Measurements from ENCODE around the gene LRRK2. TPM values are rescaled to one million over a fixed set of nuclear protein-coding genes. Genes with fewer than 3 reads are reported as not detected.

Gene LRRK2
- total and polyA plus RNA-seq, 2 experiments from 2014 or later = 0.24 TPM; not detected in 1

- H3K27me3 ChIP-seq (ENCODE audit: insufficient read depth) = no peaks in the 10 kb centered on the region
- Mint-ChIP-seq H3K4me3 (no peak overlapping the region), H3K36me3 (ENCODE audit: low read depth) (no peaks in the 10 kb centered on the region), H3K27ac (no peak overlapping the region), H3K9me3 (no peaks in the 10 kb centered on the region), H3K4me1 (no peaks in the 10 kb centered on the region), H3K27me3 (ENCODE audit: insufficient read depth, low read depth, poor library complexity) (no peaks in the 10 kb centered on the region)
- no peak overlapping the region for H2AFZ ChIP-seq
- H3F3A ChIP-seq (replicated peaks; ENCODE audit: low read depth) = no peaks in the 10 kb centered on the region
- H4K20me1 ChIP-seq (replicated peaks; ENCODE audit: insufficient read depth) = no peaks in the 10 kb centered on the region
- TF ChIP-seq ZNF331 (CRISPR knock-in tag; IDR thresholded peaks at IDR 0.05; ENCODE audit: low read depth) (no peak), CTCF (conservative IDR thresholded peaks at IDR 0.05; ENCODE audit: low read depth in 2 of 2) (no peak), POLR2AphosphoS5 (IDR thresholded peaks at IDR 0.05; ENCODE audit: low read depth) (no peak), NANOG (IDR thresholded peaks at IDR 0.05; ENCODE audit: borderline replicate concordance) (no peak), EZH2phosphoT487 (IDR thresholded peaks at IDR 0.05; ENCODE audit: unreplicated experiment) (no peak), ZNF114 (CRISPR knock-in tag; IDR thresholded peaks at IDR 0.05) (no peak), EZH2 (IDR thresholded peaks at IDR 0.05; ENCODE audit: low read depth, unreplicated experiment) (no peak), STAT1 (IDR thresholded peaks at IDR 0.05; ENCODE audit: unreplicated experiment) (no peak), CREB1 (CRISPR knock-in tag; IDR thresholded peaks at IDR 0.05; ENCODE audit: low read depth) (no peak), JUNB (IDR thresholded peaks at IDR 0.05; ENCODE audit: unreplicated experiment) (no peak)
- TF ChIP-seq, protein P1, sequence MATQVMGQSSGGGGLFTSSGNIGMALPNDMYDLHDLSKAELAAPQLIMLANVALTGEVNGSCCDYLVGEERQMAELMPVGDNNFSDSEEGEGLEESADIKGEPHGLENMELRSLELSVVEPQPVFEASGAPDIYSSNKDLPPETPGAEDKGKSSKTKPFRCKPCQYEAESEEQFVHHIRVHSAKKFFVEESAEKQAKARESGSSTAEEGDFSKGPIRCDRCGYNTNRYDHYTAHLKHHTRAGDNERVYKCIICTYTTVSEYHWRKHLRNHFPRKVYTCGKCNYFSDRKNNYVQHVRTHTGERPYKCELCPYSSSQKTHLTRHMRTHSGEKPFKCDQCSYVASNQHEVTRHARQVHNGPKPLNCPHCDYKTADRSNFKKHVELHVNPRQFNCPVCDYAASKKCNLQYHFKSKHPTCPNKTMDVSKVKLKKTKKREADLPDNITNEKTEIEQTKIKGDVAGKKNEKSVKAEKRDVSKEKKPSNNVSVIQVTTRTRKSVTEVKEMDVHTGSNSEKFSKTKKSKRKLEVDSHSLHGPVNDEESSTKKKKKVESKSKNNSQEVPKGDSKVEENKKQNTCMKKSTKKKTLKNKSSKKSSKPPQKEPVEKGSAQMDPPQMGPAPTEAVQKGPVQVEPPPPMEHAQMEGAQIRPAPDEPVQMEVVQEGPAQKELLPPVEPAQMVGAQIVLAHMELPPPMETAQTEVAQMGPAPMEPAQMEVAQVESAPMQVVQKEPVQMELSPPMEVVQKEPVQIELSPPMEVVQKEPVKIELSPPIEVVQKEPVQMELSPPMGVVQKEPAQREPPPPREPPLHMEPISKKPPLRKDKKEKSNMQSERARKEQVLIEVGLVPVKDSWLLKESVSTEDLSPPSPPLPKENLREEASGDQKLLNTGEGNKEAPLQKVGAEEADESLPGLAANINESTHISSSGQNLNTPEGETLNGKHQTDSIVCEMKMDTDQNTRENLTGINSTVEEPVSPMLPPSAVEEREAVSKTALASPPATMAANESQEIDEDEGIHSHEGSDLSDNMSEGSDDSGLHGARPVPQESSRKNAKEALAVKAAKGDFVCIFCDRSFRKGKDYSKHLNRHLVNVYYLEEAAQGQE (IDR thresholded peaks at IDR 0.05; ENCODE audit: unreplicated experiment) = no peak
- TF ChIP-seq, protein P2, sequence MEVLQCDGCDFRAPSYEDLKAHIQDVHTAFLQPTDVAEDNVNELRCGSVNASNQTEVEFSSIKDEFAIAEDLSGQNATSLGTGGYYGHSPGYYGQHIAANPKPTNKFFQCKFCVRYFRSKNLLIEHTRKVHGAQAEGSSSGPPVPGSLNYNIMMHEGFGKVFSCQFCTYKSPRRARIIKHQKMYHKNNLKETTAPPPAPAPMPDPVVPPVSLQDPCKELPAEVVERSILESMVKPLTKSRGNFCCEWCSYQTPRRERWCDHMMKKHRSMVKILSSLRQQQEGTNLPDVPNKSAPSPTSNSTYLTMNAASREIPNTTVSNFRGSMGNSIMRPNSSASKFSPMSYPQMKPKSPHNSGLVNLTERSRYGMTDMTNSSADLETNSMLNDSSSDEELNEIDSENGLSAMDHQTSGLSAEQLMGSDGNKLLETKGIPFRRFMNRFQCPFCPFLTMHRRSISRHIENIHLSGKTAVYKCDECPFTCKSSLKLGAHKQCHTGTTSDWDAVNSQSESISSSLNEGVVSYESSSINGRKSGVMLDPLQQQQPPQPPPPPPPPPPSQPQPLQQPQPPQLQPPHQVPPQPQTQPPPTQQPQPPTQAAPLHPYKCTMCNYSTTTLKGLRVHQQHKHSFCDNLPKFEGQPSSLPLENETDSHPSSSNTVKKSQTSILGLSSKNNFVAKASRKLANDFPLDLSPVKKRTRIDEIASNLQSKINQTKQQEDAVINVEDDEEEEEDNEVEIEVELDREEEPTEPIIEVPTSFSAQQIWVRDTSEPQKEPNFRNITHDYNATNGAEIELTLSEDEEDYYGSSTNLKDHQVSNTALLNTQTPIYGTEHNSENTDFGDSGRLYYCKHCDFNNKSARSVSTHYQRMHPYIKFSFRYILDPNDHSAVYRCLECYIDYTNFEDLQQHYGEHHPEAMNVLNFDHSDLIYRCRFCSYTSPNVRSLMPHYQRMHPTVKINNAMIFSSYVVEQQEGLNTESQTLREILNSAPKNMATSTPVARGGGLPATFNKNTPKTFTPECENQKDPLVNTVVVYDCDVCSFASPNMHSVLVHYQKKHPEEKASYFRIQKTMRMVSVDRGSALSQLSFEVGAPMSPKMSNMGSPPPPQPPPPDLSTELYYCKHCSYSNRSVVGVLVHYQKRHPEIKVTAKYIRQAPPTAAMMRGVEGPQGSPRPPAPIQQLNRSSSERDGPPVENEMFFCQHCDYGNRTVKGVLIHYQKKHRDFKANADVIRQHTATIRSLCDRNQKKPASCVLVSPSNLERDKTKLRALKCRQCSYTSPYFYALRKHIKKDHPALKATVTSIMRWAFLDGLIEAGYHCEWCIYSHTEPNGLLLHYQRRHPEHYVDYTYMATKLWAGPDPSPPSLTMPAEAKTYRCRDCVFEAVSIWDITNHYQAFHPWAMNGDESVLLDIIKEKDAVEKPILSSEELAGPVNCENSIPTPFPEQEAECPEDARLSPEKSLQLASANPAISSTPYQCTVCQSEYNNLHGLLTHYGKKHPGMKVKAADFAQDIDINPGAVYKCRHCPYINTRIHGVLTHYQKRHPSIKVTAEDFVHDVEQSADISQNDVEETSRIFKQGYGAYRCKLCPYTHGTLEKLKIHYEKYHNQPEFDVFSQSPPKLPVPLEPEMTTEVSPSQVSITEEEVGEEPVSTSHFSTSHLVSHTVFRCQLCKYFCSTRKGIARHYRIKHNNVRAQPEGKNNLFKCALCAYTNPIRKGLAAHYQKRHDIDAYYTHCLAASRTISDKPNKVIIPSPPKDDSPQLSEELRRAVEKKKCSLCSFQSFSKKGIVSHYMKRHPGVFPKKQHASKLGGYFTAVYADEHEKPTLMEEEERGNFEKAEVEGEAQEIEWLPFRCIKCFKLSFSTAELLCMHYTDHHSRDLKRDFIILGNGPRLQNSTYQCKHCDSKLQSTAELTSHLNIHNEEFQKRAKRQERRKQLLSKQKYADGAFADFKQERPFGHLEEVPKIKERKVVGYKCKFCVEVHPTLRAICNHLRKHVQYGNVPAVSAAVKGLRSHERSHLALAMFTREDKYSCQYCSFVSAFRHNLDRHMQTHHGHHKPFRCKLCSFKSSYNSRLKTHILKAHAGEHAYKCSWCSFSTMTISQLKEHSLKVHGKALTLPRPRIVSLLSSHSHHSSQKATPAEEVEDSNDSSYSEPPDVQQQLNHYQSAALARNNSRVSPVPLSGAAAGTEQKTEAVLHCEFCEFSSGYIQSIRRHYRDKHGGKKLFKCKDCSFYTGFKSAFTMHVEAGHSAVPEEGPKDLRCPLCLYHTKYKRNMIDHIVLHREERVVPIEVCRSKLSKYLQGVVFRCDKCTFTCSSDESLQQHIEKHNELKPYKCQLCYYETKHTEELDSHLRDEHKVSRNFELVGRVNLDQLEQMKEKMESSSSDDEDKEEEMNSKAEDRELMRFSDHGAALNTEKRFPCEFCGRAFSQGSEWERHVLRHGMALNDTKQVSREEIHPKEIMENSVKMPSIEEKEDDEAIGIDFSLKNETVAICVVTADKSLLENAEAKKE (CRISPR knock-in tag; IDR thresholded peaks at IDR 0.05) = no peak
- TF ChIP-seq, protein P3, sequence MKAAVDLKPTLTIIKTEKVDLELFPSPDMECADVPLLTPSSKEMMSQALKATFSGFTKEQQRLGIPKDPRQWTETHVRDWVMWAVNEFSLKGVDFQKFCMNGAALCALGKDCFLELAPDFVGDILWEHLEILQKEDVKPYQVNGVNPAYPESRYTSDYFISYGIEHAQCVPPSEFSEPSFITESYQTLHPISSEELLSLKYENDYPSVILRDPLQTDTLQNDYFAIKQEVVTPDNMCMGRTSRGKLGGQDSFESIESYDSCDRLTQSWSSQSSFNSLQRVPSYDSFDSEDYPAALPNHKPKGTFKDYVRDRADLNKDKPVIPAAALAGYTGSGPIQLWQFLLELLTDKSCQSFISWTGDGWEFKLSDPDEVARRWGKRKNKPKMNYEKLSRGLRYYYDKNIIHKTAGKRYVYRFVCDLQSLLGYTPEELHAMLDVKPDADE (IDR thresholded peaks at IDR 0.05) = no peak
- no peak overlapping the region for H3K27ac ChIP-seq (ENCODE audit: low read depth)
- no peaks in the 10 kb centered on the region for H3K79me2 ChIP-seq (replicated peaks; ENCODE audit: insufficient read depth)
- ATAC-seq (no peak), DNase-seq (ENCODE audit: low spot score) (no peak)
- no peak overlapping the region for H3K4me2 ChIP-seq
- H3K4me3 ChIP-seq = no peak overlapping the region
- no peaks in the 10 kb centered on the region for H3K4me1 ChIP-seq (ENCODE audit: insufficient read depth)
- H3K9me2 ChIP-seq (ENCODE audit: insufficient read depth) = no peaks in the 10 kb centered on the region
- H3K36me3 ChIP-seq (ENCODE audit: insufficient read depth) = no peaks in the 10 kb centered on the region
Measured at GRCh38 chr12:40248585-40249297, 23.9 kb downstream of the LRRK2 start.

Measured in GM23338 (cell line).